Uterus (tissue), 4 donors: Measurements from ENCODE around the gene PIP5K1C. TPM values are rescaled to one million over a fixed set of nuclear protein-coding genes. Genes with fewer than 3 reads are reported as not detected.

Experiments
- DNase-seq, 2 donors: peaks; one replicate each; pipeline ENCODE4 v3.0.0-alpha.2; 2019 to 2020
- H3K27ac ChIP-seq, 2 donors: fragments of 200-600 bp; sonication (generic); 1 replicate in 1 of 2; 2 replicates in 1 of 2; pipeline ENCODE4 v1.5.1; 2016 to 2018
- H3K27me3 ChIP-seq, 2 donors: fragments of 200-600 bp; sonication (generic); one replicate each; pipeline ENCODE4 v1.5.1; 2018 to 2019; ENCODE audit warnings: control low read depth in 1 of 2
- H3K36me3 ChIP-seq, 2 donors: fragments of 200-600 bp; sonication (generic); one replicate each; pipeline ENCODE4 v1.5.1; 2019; ENCODE audit warnings: control low read depth in 1 of 2
- H3K4me1 ChIP-seq, 2 donors: fragments of 200-600 bp; sonication (generic); one replicate each; pipeline ENCODE4 v1.5.1; 2018 to 2019; ENCODE audit warnings: control low read depth in 1 of 2
- H3K4me3 ChIP-seq, 2 donors: fragments of 200-600 bp; sonication (generic); 1 replicate in 1 of 2; 2 replicates in 1 of 2; pipeline ENCODE4 v1.5.1; 2018 to 2019; ENCODE audit warnings: mild to moderate bottlenecking in 1 of 2
- H3K9me3 ChIP-seq, 2 donors: fragments of 200-600 bp; sonication (generic); one replicate each; pipeline ENCODE4 v1.5.1; 2019; ENCODE audit warnings: control low read depth in 1 of 2
- CTCF ChIP-seq, 4 experiments: fragments of 200-600 bp in 2 of 4; fragments of 450-650 bp in 2 of 4; sonication (generic) in 2 of 4; IDR thresholded peaks; one replicate each; pipeline ENCODE4 v1.5.1; 2016 to 2019; ENCODE audit warnings: antibody characterized with exemption in 4 of 4, mild to moderate bottlenecking in 2 of 4, moderate library complexity in 1 of 4
- POLR2A ChIP-seq, 2 donors: fragments of 450-650 bp; IDR thresholded peaks; one replicate each; pipeline ENCODE4 v1.6.1; 2016; ENCODE audit warnings: antibody characterized with exemption in 2 of 2, mild to moderate bottlenecking in 1 of 2, moderate library complexity in 1 of 2
- intact Hi-C: fragments of 100-400 bp; cut with DNase I; formaldehyde crosslinking; loops from one replicate; pipeline ENCODE4 v1.15.1; 2023; ENCODE audit warnings: low total_unique reads
- total RNA-seq, 4 donors: library from RNA; depleted of rRNA in 3 of 4; stranded (reverse); fragments of >200 nt in 3 of 4; gene quantifications; one replicate each; pipeline versions ENCODE4 v1.1.0 to v1.2.4, GENCODE V29; 2014 to 2023
- donor health status: DM: yes; HTN: yes; CAD: no.

The PIP5K1C gene
- total RNA-seq, result 10 to 100 TPM in 3 of 4 donors, 1 to 10 TPM in 1; 6.2 to 77.5 (median 33.2) TPM

GRCh38 chr19:3700242-3701032 lies at the start of gene PIP5K1C:
Gene PIP5K1C, minus strand, starts transcription at chr19:3700468. Its CDS starts 78 bp downstream, at chr19:3700390.
- intact Hi-C loops, result loop anchor here (2.0 kb wide), 1 partner anchor 34 kb away; no protein-coding TSS in a partner anchor
- peak; percentile 84 to 89 for DNase-seq

GRCh38 chr19:3748965-3749364 lies 48.7 kb upstream of the PIP5K1C start:
- Histone ChIP-seq H3K27ac (no peak overlapping the region), H3K4me3 (no peak overlapping the region), H3K27me3 (no peaks in the 10 kb centered on the region), H3K9me3 (no peaks in the 10 kb centered on the region), H3K36me3 (no peaks in the 10 kb centered on the region), H3K4me1 (no peaks in the 10 kb centered on the region)
- TF ChIP-seq POLR2A (IDR thresholded peaks at IDR 0.05) (no peak), CTCF (IDR thresholded peaks at IDR 0.05) (no peak)
- intact Hi-C loops, result no loop called here
- no peak for DNase-seq

More at GRCh38 chr19:3700242-3701032, at the start of gene PIP5K1C:
- Histone ChIP-seq H3K27ac (peak within 1 kb of the TSS; percentile 80 to 88), H3K9me3 (no peaks in the 10 kb centered on the region), H3K4me1 (peaks cover 0 to 10% of the 10 kb centered on the region in 2 donors), H3K27me3 (no peaks in the 10 kb centered on the region), H3K36me3 (no peaks in the 10 kb centered on the region), H3K4me3 (peak within 1 kb of the TSS; percentile 61 to 88)
- TF ChIP-seq CTCF (IDR thresholded peaks at IDR 0.05) (peak; percentile 72 to 99 (median 92)), POLR2A (IDR thresholded peaks at IDR 0.05) (peak; percentile 85 to 90)

GRCh38 chr19:3746371-3747056 lies 46.2 kb upstream of the PIP5K1C start:
- Histone ChIP-seq H3K9me3 (no peaks in the 10 kb centered on the region), H3K4me1 (no peaks in the 10 kb centered on the region), H3K27ac (no peak overlapping the region), H3K27me3 (no peaks in the 10 kb centered on the region), H3K36me3 (no peaks in the 10 kb centered on the region), H3K4me3 (no peak overlapping the region)
- no peak for DNase-seq
- no peak for TF ChIP-seq CTCF (IDR thresholded peaks at IDR 0.05)
- intact Hi-C loops, result no loop called here

- no peak for TF ChIP-seq CTCF (IDR thresholded peaks at IDR 0.05)
- no peak for TF ChIP-seq POLR2A (IDR thresholded peaks at IDR 0.05)
- Histone ChIP-seq H3K36me3 (no peaks in the 10 kb centered on the region), H3K4me1 (no peaks in the 10 kb centered on the region), H3K27me3 (no peaks in the 10 kb centered on the region), H3K9me3 (no peaks in the 10 kb centered on the region), H3K4me3 (no peak overlapping the region), H3K27ac (no peak overlapping the region)
- no peak for DNase-seq
- intact Hi-C loops, result no loop called here
Measured at GRCh38 chr19:3745363-3746045, 45.2 kb upstream of the PIP5K1C start.
